ENCODE measurements around the gene KDM8.

The KDM8 gene

DNA sequence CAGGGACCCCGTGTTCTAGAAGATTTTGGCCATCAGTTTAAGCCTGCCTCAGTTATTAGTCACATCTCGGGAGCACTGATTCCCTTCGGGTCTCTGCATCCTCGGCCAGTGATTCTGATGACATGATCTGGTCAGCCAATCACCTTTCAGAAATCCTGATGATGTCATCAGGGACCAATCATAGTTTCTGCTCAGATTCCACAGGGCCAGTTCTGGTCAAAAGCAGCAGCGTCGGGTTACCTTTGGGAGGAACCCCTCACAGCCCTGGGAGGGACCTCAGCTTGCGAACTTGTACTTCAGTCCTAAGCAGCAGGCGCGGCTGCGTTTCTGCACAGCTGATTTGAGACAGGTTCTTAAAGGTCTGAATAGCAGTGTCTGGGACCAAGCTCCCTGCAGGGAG, 13.9 kb downstream of the KDM8 start:
- no peaks in the 10 kb centered on the region for H3K9me3 ChIP-seq (ENCODE audit: insufficient read depth, low read depth, low read length)
- H3K9ac ChIP-seq (ENCODE audit: low read depth, low read length, poor library complexity, severe bottlenecking), result no peak overlapping the region
- no peaks in the 10 kb centered on the region for H4K20me1 ChIP-seq (ENCODE audit: insufficient read depth, low read length, poor library complexity, severe bottlenecking)
- no peaks in the 10 kb centered on the region for H3K27me3 ChIP-seq (ENCODE audit: insufficient read depth, low read length, poor library complexity, severe bottlenecking)
- H3K36me3 ChIP-seq (ENCODE audit: insufficient read depth, low read length), result peaks cover 9% of the 10 kb centered on the region; the same call in 1 of the 2 replicates
- no peak overlapping the region for H3K4me3 ChIP-seq (ENCODE audit: low read length, poor library complexity, severe bottlenecking)
- TF ChIP-seq, protein P1, sequence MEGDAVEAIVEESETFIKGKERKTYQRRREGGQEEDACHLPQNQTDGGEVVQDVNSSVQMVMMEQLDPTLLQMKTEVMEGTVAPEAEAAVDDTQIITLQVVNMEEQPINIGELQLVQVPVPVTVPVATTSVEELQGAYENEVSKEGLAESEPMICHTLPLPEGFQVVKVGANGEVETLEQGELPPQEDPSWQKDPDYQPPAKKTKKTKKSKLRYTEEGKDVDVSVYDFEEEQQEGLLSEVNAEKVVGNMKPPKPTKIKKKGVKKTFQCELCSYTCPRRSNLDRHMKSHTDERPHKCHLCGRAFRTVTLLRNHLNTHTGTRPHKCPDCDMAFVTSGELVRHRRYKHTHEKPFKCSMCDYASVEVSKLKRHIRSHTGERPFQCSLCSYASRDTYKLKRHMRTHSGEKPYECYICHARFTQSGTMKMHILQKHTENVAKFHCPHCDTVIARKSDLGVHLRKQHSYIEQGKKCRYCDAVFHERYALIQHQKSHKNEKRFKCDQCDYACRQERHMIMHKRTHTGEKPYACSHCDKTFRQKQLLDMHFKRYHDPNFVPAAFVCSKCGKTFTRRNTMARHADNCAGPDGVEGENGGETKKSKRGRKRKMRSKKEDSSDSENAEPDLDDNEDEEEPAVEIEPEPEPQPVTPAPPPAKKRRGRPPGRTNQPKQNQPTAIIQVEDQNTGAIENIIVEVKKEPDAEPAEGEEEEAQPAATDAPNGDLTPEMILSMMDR (conservative IDR thresholded peaks at IDR 0.05; ENCODE audit: low read length), result no peak
- no peak for TF ChIP-seq EZH2phosphoT487 (IDR thresholded peaks at IDR 0.05; ENCODE audit: borderline replicate concordance)
- H3K79me2 ChIP-seq (ENCODE audit: insufficient read depth, low read length), result no peaks in the 10 kb centered on the region
- H2AFZ ChIP-seq (ENCODE audit: low read length), result no peak overlapping the region
- no peaks in the 10 kb centered on the region for H3F3A ChIP-seq (ENCODE audit: low read depth)
- no peaks in the 10 kb centered on the region for H3K4me1 ChIP-seq (ENCODE audit: insufficient read depth, low read length, poor library complexity, severe bottlenecking)
- H3K4me2 ChIP-seq (ENCODE audit: low read depth, low read length, poor library complexity, severe bottlenecking), result no peak overlapping the region
- no peaks in the 10 kb centered on the region for H3K9me2 ChIP-seq (replicated peaks; ENCODE audit: low read depth, low read length)

DNA sequence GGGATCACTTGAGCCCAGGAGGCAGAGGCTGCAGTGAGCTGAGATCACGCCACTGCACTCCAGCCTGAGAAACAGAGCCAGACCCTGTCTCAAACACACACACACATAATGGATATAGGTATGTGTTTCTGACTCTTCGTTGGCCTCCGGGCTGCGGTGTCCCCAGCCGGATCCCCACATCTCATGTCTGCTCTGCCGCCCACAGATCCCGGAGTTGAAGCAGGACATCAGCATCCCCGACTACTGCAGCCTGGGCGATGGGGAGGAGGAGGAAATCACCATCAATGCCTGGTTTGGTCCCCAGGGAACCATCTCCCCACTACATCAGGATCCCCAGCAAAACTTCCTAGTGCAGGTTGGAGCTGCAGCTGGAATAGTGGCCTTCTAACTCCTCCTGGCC, 15.4 kb downstream of the KDM8 start:
- no peak overlapping the region for H2AFZ ChIP-seq (ENCODE audit: low read length)
- no peaks in the 10 kb centered on the region for H3K27me3 ChIP-seq (ENCODE audit: insufficient read depth, low read length, poor library complexity, severe bottlenecking)
- no peak overlapping the region for H3K4me2 ChIP-seq (ENCODE audit: low read depth, low read length, poor library complexity, severe bottlenecking)
- H3K9ac ChIP-seq (ENCODE audit: low read depth, low read length, poor library complexity, severe bottlenecking), result no peak overlapping the region
- peaks cover 9% of the 10 kb centered on the region; the same call in 1 of the 2 replicates for H3K36me3 ChIP-seq (ENCODE audit: insufficient read depth, low read length)
- no peaks in the 10 kb centered on the region for H3K79me2 ChIP-seq (ENCODE audit: insufficient read depth, low read length)
- no peaks in the 10 kb centered on the region for H3K9me2 ChIP-seq (replicated peaks; ENCODE audit: low read depth, low read length)
- no peaks in the 10 kb centered on the region for H3K9me3 ChIP-seq (ENCODE audit: insufficient read depth, low read depth, low read length)
- H3F3A ChIP-seq (ENCODE audit: low read depth), result no peaks in the 10 kb centered on the region
- TF ChIP-seq, protein P1 (conservative IDR thresholded peaks at IDR 0.05; ENCODE audit: low read length), result no peak
- TF ChIP-seq EZH2phosphoT487 (IDR thresholded peaks at IDR 0.05; ENCODE audit: borderline replicate concordance), result no peak
- H4K20me1 ChIP-seq (ENCODE audit: insufficient read depth, low read length, poor library complexity, severe bottlenecking), result no peaks in the 10 kb centered on the region
- no peak overlapping the region for H3K4me3 ChIP-seq (ENCODE audit: low read length, poor library complexity, severe bottlenecking)
- H3K4me1 ChIP-seq (ENCODE audit: insufficient read depth, low read length, poor library complexity, severe bottlenecking), result no peaks in the 10 kb centered on the region

DNA sequence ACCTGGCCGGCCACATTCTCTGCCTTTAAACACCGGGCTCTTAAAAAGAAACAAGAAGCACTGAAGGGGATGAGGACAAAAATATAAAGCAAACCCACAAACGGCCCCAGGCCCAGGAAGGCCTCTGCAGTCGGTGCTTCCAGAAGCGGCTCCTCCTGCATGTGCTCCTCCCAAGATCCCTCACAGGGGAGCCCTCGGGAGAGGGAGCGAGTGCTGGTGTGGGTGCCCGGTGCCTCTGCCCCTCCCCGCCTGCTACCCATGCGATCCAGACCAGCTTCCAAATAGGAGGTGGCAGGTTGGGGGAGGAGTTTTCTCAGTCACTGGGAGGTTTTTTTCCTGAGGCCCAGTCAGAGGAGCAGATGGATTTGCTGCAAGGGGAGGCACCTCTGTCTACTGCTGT, 15.8 kb downstream of the KDM8 start:
- Histone ChIP-seq H3F3A (ENCODE audit: low read depth) (no peaks in the 10 kb centered on the region), H3K4me1 (ENCODE audit: insufficient read depth, low read length, poor library complexity, severe bottlenecking) (no peaks in the 10 kb centered on the region), H4K20me1 (ENCODE audit: insufficient read depth, low read length, poor library complexity, severe bottlenecking) (no peaks in the 10 kb centered on the region), H3K9ac (ENCODE audit: low read depth, low read length, poor library complexity, severe bottlenecking) (no peak overlapping the region), H3K9me3 (ENCODE audit: insufficient read depth, low read depth, low read length) (no peaks in the 10 kb centered on the region), H3K36me3 (ENCODE audit: insufficient read depth, low read length) (peaks cover 9% of the 10 kb centered on the region; the same call in 1 of the 2 replicates), H3K79me2 (ENCODE audit: insufficient read depth, low read length) (no peaks in the 10 kb centered on the region), H2AFZ (ENCODE audit: low read length) (no peak overlapping the region), H3K9me2 (replicated peaks; ENCODE audit: low read depth, low read length) (no peaks in the 10 kb centered on the region), H3K4me3 (ENCODE audit: low read length, poor library complexity, severe bottlenecking) (no peak overlapping the region), H3K27me3 (ENCODE audit: insufficient read depth, low read length, poor library complexity, severe bottlenecking) (no peaks in the 10 kb centered on the region), H3K4me2 (ENCODE audit: low read depth, low read length, poor library complexity, severe bottlenecking) (no peak overlapping the region)
- no peak for TF ChIP-seq EZH2phosphoT487 (IDR thresholded peaks at IDR 0.05; ENCODE audit: borderline replicate concordance)
- TF ChIP-seq, protein P1 (conservative IDR thresholded peaks at IDR 0.05; ENCODE audit: low read length), result no peak
